Measurements from ENCODE around the gene HIVEP2.

The HIVEP2 gene

GRCh38 chr6:142946181-142946923 is 1.4 kb upstream of the HIVEP2 start:
- DNase-seq (ENCODE audit: low spot score) = peak; percentile 94

DNA sequence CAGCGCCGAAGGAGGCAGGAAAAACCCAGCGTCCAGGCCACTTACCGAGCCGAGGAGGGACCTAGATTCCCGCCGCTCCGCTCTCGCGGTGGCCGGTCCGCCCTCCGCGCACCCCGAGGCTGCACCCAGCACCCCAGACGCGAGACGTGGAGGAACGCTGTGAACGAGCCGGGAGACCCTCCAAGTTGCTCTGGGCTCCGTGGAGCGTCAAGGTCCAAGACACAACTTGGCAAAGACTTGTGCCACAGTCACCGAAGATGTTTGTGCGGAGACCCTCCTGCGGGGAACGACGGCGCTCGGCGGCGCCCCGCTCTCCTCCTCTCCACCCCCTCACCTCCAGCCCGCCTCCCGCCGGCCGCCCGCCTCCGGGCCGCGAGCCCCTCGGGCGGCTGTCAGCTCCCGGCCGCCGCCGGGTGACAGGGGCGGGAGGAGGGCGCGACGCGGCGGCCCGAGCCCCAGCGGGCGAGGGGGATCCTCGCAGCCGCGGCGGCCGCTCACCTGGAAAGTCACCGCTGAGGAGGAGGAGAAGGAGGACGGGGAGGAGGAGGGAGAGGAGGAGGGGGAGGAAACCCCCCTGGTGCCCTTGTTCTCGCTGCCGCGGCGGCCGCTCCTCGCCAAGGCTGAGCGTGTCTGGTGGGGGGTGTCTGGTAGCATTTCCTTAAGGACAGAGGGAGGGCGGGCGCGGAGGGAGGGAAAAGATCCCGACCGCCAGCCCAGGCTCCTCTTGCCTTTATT is 637 bp upstream of the HIVEP2 start:
- peak; percentile 39 for DNase-seq (ENCODE audit: low spot score)

DNA sequence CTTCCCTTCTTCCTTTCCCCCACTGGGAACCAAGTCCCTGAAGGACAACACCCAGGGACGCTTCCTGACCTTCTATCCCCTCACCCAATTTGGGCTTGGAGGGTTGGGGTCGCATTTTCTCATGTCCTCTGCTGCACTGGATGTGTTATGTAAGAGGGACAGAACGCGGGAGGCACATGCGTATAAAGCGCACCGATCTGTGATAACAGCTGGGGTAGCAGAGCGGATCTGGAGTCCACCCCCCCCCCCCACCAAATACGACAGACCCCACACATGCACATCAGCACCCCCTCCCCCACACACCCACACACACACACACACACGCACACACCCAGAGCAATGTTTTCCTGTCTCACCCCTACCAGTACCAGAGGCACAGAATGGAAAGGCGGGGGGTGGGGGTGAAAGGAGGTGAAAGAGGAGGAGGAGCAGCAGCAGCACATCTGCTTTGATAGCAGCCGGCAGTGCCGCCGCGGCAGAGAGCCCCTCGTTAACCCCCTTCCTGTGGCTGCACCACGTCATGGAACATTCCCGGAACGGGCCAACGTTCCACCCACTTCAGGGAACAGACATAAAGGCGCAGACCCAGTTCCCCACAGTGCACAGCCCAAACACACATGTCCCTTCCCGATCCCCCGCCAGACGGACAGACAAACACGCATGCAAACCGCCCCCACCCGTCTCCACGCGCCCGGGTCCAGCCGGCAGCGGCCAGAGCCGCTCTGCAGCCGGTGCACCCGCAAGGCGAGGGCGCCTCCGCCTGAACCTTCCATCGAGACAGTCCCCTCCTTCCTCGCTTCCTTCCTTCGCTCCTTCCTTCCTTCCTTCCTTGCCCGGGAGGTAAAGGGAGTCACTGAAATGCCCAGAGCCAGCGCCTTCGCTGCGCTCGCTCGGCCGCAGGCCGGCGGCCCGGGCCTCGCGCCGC is 590 bp downstream of the HIVEP2 start:
- peak; percentile 52 for DNase-seq (ENCODE audit: low spot score)

DNA sequence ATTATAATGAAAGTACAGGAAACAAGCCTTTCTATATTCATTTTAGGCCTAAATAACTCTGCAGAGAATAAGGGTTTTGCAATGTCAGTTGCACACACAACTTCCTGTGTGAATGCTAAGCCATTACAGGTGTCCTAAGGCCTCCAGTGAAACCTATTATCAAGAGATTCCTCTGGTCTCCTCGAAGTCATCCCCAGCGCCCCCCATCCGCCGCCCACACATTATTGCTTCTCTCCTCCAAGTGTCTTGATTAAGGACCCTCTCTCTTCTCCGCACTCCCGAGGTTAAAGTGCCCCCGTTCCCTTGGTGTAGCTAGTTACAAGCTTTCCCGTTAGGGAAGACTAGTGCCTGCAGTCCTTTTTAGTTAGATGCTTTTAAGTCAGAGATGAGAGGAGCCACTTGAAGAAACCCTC is 1.3 kb downstream of the HIVEP2 start:
- no peak for DNase-seq (ENCODE audit: low spot score)

GRCh38 chr6:142942805-142943227 is 2.2 kb downstream of the HIVEP2 start:
- DNase-seq (ENCODE audit: low spot score) = peak; percentile 64

DNA sequence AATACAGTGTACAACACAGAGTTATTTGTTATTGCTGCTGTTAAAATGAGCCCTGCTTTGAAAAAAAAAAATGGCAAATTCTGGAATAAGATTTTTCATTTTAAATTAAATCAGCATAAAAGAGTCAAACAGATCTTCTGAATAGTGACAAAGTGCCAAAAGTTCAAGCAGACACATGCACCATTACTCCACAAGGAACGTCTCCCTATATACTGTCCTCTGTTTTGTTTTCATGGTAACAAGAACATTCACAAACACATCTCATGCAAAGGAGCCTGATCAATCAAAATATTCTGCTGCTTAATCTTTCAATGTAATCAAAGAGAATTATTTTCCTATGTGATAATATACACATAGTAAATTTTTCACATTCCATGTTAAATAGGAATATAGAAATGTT is 2.7 kb downstream of the HIVEP2 start:
- no peak for DNase-seq (ENCODE audit: low spot score)

DNA sequence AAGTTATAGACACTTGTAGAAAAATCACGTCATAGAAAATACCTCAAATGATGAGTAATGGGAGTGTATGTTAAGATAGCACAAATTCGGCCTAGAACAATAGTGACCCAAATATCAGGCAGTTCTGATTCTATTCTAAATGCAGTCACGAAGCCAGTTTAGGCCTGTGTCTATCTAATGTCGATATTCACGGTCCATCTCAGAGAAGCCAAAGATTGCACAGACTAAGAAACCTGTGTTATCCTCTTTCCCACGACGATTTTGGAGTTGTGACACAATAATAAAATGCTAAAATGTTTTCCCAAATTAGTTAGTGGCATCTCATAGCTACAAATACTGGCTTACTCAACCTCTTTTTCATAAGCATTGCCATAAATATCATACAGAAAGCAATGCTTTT is 4.0 kb downstream of the HIVEP2 start:
- no peak for DNase-seq (ENCODE audit: low spot score)

GRCh38 chr6:142940487-142940886 is 4.5 kb downstream of the HIVEP2 start:
- no peak for DNase-seq (ENCODE audit: low spot score)

DNA sequence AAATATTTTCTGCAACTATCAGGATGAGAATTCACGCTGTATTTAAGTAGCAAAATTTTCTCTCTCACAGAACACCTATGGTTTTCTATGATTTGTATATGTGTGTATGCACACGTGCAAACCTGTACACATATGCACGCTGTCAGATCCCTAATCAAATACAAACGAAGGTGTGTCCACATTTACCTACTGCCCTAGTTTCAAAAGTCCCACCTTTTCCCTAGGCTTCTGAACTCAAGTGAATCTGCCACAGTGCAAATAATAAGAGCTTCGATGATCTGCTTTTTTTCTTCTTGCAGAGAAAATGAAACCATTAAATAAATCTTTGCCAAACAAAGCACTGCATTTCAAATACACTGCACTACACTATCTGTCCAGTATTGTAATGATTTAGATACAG is 6.5 kb downstream of the HIVEP2 start:
- no peak for DNase-seq (ENCODE audit: low spot score)

DNA sequence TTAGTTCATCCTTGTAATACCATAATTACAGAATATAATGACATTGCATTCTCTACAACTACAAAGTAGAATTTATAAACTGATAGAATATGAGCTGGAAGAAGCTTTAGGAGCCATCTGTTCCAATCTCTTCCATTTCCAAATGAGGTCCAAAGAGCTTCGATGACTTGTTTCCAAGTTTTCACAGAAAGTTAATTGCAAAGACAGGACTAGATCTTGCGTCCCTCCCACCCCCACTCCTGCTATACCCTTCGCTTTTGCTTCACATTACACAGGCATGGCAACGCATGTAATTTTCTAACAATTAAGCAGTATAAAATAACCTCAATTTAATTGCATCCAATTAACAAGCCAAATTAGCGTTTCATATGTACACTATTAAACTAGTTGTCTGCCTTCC is 7.0 kb downstream of the HIVEP2 start:
- no peak for DNase-seq (ENCODE audit: low spot score)

- no peak for DNase-seq (ENCODE audit: low spot score)
Observed at GRCh38 chr6:142935553-142936517, 9.1 kb downstream of the HIVEP2 start.

DNA sequence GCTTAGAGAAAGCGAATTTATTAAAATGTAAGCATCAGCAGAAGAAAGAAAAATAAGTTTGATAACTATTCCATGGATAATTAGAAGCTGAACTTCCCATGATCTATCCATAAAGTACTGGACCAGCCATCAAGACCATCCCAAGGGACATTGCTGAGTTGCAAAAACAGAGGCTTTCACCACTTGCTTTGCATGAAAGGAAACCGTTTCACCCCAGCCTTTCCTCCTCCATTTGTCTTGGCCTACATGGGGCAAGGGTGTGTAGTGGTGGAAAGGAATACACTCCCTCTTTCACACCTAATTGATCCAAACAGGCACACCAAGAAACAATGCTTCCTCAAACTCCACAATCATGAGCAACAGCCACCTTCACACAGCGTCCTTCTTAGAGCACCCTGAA is 10.4 kb downstream of the HIVEP2 start:
- DNase-seq (ENCODE audit: low spot score) = no peak

- DNase-seq (ENCODE audit: low spot score) = no peak
Observed at GRCh38 chr6:142934106-142934505, 10.9 kb downstream of the HIVEP2 start.

- DNase-seq (ENCODE audit: low spot score) = no peak
Observed at GRCh38 chr6:142933701-142934100, 11.3 kb downstream of the HIVEP2 start.

DNA sequence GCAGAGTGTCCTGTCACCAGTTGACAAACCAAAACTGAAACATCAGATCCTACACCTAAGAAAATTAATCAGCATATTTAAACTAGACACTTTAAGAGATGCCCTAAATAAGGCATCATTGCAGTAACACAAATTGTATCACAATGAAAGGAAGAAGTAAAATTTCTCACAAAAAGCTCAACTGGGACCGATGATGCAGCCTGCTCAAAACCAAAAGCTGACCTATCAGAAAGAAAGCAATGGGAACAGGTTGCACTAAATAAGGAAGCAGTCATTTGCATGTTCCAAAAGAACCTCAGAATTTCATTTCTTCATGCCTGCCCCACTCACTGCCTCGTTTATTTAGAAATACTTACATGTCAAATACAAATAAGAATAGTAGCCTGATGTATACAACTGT is 12.1 kb downstream of the HIVEP2 start:
- no peak for DNase-seq (ENCODE audit: low spot score)

DNA sequence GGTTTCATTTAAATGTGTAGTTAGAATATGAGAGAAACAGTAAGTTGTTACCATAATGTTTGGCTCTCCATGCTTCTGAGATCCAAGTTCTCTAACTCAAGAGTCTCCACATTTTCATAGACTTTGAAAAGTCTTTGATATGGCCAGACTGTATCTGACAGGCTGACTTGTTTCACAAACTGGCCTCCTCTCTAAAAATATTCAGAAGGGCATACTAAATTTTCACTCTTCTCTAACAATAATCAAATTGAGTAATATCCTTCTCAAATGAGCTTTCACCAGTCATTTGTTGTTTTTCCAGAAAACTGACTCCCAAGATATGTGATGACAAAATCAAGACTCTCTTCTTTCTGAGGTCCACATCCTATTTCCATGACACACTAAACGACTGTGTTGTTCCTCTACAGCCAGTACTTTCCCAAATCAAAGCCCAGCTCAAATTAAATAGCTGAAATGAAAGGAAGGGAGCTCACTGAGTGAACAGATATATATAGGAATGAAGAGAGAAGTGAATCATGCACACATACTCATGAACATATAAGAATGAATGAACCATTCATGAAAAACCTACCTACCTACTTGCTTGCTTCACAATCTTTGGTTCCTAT is 15.1 kb downstream of the HIVEP2 start:
- no peak for DNase-seq (ENCODE audit: low spot score)

- no peak for DNase-seq (ENCODE audit: low spot score)
Observed at GRCh38 chr6:142927904-142928303, 17.1 kb downstream of the HIVEP2 start.

GRCh38 chr6:142927271-142927580 is 17.8 kb downstream of the HIVEP2 start:
- no peak for DNase-seq (ENCODE audit: low spot score)

GRCh38 chr6:142926494-142927270 is 18.3 kb downstream of the HIVEP2 start:
- DNase-seq (ENCODE audit: low spot score) = peak; percentile 75

DNA sequence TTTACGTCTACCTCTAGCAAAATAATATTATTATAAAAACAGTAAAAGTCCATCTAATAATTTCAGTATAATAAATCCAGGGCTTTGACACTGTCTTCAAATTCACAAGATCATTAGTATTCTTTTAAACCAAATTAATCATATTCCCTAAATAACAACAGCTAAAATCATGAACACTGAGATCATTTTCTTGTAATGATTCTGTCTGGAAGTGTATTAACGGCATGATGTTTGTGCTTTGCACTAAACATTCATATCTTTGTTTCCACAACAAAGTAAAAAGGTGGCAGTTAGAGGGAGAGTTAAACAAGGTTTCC is 18.8 kb downstream of the HIVEP2 start:
- no peak for DNase-seq (ENCODE audit: low spot score)

Data from LoVo (cell line).